ENCODE results near the gene TGM2.

DNA sequence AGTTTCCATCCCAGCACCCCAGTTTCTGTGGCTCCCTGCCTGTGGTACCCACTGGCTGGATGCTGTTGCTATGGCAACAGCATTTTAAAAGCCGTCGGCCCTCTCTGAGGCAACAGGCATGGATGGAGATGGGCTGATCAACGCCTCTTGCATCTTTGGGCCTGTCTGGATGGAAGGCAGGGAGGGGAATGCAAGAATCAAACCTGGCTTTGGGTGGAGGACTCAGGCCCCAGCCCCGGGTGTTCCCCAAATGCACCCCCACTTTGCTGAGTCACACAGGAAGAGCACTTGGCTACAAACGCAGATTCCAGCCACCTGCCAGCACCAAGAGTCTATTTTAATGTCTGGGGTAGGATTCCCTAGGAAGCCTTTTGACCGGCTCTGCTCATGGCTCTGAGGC lies 45.7 kb upstream of the TGM2 start:
- TF ChIP-seq EZH2 (IDR thresholded peaks at IDR 0.05; ENCODE audit: borderline replicate concordance, insufficient read depth, low read depth, low read length, poor library complexity, severe bottlenecking), result no peak
- TF ChIP-seq, protein P1, sequence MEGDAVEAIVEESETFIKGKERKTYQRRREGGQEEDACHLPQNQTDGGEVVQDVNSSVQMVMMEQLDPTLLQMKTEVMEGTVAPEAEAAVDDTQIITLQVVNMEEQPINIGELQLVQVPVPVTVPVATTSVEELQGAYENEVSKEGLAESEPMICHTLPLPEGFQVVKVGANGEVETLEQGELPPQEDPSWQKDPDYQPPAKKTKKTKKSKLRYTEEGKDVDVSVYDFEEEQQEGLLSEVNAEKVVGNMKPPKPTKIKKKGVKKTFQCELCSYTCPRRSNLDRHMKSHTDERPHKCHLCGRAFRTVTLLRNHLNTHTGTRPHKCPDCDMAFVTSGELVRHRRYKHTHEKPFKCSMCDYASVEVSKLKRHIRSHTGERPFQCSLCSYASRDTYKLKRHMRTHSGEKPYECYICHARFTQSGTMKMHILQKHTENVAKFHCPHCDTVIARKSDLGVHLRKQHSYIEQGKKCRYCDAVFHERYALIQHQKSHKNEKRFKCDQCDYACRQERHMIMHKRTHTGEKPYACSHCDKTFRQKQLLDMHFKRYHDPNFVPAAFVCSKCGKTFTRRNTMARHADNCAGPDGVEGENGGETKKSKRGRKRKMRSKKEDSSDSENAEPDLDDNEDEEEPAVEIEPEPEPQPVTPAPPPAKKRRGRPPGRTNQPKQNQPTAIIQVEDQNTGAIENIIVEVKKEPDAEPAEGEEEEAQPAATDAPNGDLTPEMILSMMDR (IDR thresholded peaks at IDR 0.05), result no peak
